GM21619 (cell line): ENCODE results near the gene NLGN1.

Source experiments
- ATAC-seq: cut with Tn5 transposase; IDR thresholded peaks from one replicate; pipeline ENCODE4 v1.9.1; 2021; ENCODE audit not compliant: unreplicated experiment

Gene NLGN1

DNA sequence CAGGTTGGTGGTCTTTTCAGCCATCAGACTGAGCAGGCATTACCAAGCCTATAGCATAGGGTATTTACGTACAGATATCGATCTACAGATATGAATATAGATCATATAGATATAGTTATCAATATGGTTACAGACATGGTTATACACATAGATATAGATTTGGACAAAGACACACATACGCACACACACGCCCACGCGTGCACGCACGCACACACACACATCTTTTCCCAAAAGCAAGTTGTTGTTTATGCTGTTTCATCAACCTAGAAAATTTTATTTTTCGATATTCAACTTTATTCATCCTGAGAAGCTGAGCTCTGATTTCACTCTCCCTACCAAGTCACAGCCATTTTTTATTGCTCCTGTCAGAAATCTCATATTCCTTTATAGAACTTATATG, 309.1 kb downstream of the NLGN1 start:
- no peak for ATAC-seq

DNA sequence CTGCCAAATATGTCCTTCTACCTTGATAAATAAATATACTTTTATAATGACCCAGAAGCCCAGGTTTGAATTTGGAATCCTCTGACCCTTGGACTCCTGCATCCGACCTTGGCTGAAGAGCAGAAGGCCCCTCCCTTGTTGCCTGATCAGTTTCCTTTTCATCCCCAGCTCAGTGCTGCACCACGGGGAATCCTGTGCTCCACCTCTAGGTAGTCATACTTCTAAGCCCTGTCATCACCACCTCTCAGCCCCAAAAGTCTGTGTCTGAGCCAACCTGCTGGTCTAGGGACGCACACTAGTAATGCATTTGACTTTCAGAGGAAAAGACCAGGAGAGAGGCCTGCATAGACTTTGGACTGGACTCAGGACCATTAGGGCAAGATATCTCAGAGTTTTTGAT, 310.6 kb downstream of the NLGN1 start:
- ATAC-seq: no peak

DNA sequence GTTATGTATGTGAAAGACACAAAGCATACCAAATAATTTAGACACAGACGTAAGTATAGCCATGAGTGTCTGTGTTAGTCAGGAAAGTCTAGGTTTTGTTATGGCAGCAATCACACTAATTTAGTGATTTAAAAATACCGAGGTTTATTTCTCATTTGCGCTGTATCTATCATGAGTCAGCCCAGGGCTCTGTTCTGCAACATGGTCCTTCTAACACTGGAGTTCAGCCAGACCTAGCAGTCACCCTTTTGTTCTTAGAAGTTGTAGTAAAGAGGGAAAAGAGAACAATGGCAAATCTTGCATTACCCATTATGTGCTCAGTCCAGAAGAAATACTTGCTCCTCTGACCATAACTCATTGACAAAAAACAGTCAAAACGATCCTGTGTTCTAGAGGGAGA, 311.5 kb downstream of the NLGN1 start:
- no peak for ATAC-seq

DNA sequence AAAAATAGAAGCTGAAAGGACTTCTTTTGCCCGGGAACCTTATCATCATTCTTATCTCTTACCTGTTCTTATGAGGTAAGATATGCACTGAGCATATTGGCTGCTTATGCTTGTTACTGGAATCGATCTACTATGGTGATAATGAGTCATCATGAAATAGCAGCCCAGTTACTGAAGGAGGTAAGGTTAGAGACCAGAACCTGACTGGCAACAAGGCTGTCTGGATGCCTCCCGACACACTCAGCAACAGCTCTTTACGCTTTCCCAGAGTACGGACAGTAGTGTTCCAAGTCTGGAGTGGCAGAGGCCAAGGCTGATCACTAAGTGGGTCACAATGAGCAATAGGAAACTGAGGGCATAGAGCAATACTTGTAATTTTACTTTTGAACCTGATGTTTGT, 314.1 kb downstream of the NLGN1 start:
- no peak for ATAC-seq

DNA sequence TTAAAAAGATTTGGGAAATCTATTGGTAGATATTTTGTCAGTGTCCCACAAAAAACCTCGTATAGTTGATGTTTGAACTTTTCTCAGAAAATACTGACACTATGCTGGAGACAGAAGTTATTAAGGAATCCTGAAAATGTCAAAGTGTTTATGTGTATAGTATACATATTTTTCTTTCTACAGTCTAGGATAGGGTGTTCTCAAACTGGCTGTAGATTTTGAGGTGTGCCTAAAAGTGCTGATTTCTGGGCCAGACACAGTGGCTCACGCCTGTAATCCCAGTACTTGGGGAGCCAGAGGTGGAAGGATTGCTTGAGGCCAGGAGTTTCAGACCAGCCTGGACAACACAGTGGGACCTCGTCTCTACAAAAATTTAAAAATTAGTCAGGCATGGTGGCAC, 322.0 kb downstream of the NLGN1 start:
- ATAC-seq: no peak

DNA sequence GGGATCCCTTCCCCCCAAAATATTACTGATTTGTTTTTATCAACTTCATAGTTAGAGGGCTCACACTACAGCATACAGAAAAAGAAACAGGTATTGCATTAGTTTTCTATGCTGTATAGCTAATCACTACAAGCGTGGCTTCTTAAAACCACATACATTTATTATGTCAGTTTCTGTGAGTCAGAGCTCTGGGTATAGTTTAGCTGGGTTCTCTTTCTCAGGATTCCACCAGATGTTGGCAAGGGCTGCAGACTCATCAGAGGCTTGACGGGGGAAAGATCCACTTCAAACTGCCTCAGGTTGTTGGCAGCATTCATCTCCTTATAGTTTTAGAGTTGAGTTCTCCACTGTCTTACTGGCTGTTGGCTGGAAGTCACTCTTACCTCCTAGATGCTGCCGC, 328.0 kb downstream of the NLGN1 start:
- ATAC-seq: no peak

DNA sequence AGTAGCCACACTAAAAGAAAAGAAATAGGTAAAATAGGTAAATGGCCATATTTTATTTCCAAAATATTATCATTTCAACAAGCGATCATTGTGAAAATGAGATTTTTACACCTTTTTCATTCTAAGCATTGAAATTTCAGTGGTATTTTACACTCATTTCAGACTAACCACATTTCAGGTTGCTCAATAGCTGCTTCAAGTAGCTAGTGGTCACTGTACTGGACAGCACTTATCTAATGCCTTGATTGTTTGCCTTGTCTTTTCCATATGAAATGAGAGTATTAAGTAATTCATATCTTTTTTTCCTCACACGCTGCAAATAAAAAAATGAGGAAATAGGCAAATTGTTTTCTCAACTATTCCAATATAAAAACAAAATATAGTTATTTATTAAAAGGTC, 332.8 kb downstream of the NLGN1 start:
- ATAC-seq: no peak

DNA sequence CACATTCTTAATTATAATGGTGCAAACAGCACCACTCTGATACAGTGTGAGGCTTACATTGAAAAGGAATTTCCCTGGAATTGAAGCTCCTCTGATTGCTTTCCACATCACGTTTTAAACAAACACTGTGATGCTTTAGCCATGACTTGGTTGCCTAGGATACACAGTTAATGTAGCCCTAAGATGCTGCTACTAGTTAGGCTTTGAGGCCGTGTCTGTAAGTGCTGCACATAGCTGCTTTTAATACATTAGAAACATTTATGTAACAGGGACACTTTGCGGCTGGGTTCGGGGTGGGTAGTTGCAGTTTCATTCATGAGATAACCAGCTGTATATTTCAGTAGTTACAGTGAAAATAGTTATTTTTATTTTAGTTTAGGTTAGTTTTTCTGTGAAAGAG, 334.7 kb downstream of the NLGN1 start:
- no peak for ATAC-seq

DNA sequence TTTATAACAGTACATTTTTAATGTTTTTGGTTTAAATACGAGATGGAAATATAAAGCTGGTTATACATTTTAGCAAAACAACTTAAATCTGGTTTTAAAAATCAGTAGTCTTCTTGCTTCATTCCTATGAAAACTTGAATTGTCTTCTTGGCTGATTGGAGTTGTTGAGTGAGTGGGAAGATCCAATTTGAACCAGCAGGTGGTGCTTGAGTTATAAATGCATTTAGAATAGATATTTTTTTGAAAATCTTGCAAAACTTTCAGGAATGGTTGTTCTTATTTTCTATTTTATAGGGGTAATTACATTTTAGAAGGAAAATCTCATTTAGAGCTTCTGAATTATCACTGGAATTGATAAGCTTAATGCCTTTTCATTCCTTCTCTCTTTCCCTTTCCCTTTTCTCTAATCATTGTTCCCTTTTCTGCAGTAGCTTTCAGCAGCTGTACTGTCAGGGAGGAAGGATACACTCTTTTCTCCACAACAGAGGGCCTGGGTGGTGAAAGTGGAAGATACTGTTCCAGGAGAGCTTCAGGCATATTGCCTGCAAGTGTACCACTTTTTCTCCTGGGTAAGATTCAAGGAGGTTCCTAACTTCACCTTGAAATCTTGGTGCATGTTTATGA, 335.6 kb downstream of the NLGN1 start:
- ATAC-seq: no peak

DNA sequence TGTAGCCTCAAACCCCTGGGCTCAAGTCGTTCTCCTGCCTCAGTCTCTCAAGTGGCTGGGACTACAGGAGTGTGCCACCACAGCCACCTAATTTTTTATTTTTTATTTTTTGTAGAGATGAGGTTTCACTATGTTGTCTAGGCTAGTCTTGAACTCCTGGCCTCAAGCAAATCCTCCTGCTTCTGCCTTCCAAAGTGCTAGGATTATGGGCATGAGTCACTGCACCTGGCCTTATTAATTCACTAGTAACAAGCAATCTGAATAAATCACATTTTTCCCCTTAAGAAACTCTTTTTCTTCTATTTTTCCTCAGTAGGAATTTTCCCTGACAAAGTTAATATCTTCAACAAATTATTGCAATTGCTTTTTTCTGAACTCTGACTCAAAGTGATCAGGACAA, 336.9 kb downstream of the NLGN1 start:
- no peak for ATAC-seq

DNA sequence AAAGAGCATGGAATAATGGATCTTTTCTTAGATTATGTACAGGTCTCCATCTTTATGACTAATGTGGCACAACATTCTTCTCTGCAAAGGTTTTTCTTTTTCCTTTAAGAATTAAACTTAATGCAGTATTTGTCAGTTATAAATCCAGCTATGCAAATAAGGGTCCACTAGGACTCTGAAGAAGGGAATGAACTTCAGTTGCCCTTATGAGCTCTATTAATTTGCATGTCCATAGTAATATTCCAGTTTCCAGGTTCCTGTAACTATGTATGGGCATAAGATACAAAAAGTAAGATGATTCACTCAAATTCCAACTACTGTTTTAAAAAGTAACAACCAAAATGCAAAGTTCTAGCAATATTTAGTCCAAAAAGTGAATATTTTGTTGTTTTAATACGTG, 337.4 kb downstream of the NLGN1 start:
- no peak for ATAC-seq

DNA sequence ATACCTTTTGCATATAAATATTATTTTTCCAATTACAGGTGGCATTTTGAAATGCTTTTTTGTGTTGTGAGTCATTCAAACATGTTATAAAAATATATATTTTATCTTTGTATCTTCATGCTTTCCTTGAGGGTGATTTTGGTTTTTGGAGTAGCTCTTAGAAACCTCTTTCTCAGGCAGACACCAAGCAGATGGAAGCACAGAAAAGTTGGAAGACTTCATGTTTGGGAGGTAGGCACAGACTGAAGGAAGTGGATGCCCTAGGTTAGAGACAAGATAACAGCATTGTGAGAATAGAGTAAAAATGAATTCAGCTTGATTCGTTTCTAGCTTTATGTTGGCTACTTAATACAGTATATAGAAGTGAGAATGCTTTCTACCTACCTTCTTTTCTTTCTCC, 338.3 kb downstream of the NLGN1 start:
- ATAC-seq: no peak

DNA sequence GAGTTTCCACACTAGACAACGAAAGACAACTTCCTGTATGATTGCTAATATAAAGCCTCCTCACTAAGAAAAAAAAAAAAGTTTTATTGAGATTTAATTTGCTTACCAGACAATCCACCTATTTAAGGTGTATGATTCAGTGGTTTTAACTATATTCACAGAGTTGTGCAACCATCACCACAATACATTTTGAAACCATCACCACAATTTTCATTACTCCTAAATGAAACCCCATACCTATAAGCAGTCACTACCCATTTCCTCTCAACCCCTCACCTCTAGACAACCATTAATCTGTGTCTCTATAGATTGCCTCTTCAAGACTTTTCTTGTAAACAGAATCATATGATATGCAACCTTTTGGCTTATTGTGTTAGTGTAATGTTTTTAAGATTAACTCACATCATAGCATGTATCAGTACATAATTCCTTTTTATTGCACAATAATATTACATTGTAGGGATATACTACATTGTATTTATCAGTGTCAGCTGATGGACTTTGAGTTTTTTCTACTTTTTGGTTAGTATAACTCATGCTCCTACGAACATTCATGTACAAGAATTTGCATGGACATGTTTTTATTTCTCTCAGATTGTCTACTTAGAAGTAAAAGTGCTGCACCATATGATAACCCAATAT, 339.7 kb downstream of the NLGN1 start:
- ATAC-seq: no peak

DNA sequence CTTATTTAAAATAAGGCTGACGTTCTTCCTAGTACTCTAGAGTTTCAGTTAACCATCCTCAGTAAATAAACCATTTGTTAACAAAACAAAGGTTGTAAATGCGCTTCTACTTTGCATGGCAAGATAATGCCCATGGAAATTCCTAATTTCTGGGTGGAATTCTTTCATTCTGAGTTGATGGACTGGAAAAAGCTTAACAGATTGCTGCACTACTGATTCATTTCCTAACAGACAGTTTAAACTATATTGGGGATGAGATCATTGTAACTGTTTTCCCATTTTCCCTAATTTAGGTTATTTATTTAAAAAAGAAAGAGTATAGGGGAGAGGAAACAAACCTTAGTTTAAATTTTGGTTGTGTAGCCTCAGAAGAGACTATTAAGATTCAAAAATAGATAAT, 342.2 kb downstream of the NLGN1 start:
- no peak for ATAC-seq

DNA sequence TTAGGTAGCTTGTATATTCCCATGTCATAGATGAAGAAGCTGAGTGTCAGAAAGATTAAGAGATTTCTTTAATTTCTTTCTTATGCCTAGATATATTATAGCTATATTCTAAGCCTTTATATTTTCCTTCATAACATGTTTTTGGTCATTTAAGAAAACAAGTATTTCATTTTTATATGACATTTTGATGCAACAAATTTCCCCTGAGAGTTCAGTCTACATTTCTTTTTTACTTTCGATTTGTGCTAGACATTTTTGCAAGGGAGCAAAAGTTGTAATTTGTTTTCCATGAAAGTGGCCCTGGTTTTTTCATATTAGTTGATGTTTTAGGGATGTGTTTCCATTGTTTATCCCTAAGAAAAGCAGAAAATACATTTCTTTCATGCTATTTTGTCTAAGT, 344.9 kb downstream of the NLGN1 start:
- no peak for ATAC-seq

DNA sequence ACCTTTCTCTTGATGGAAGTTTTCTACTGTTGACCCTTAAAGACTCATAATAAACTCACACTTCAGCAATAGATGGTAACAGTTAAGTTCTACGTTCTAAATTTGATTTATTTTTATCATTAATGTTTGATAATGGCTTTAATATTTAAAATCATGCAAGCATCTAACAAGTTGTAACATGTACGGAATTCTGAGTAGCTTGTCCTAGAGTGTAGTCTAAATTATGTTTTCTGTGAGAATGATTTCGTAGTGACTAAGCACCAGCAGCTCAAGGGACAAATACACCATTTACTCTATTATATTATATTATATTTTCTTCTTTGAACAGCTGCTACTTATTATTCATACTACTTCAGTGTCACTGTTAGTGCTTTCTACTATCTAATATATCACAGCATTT, 345.6 kb downstream of the NLGN1 start:
- no peak for ATAC-seq

DNA sequence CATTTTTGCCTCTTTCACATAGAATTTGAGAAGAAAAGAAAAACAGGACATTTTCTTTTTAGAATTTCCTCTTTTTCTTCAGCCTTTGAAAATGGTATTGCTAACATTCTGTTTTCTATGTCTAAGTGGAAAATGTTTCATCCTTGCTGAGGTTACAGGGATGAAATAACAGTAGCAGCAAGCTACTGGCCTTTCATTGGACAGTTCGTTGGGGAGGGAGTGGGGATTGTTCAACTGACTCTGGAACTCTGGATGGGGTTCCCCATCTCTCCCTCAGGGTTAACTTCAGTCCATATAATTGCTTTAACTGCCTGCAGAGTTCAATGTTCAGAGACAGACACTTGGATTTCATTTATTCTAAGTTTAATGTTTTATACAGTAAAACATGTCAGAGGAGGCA, 346.0 kb downstream of the NLGN1 start:
- no peak for ATAC-seq

DNA sequence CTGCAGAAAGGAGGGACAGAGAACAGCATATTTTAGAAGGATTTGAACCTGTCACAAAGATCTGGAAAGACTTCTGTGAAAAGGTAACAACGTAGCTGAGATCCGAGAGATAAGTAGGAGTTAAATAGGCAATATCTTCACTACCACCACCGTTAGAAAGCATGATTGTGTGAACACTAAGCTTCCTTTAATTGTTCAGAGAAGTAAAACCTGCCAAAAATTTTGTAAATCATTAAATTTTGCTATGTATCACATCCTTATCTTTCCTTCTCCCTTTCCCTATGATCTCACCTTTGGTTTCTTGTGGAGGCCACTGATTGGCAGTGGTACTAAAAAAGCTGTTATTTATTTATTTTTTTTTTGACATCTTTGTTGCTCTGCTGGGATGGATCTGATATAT, 346.9 kb downstream of the NLGN1 start:
- no peak for ATAC-seq

DNA sequence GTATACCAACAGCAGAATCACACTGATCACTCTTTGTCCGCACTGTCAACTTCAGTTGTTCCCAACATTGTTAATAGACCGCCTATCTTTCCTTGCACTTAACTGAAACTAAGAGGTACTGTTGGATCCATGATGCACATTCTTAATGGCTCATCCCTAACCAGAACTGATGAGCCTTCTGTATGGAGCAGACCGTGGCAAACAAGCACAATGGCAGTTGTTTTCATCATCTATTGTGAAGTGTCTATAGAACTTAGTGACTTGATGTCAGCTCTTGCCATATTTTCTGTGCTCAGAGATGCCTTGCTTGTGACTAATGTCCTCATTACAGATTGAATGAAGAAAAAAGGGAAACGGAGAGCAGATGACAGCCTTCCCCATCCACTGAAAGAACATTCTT, 347.4 kb downstream of the NLGN1 start:
- no peak for ATAC-seq

DNA sequence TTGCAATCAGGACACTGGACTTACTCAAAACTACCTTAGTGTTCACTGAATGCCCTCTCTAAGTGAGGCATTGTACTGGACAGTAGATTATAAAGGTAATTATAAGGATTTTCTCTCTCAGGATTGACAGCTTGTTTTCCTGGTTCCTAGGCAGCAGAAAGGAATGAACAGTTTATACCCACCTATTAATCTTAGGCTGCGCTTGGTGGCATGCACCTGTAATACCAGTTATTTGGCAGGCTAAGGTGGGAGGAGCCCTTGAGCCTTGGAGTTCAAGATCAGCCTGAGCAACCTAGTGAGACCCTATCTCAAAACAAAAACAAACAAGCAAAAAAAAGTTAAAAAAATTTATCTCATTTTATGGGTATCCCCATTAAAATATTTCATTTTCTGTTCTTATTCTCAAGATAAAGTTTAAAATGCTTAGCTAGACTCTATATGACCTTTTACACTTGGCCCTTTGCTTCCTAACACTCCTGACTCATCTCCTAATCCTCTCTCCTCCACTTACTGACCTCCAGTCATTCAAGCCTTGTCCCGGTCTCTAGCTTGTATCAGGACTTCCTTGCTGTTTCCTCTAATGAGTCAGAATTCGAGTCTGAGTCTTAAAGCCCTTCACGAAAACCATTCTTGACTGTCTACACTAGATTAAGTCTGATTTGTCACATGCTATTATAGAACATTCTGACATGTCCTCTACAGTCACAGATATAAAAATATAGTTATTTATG, 348.6 kb downstream of the NLGN1 start:
- no peak for ATAC-seq

DNA sequence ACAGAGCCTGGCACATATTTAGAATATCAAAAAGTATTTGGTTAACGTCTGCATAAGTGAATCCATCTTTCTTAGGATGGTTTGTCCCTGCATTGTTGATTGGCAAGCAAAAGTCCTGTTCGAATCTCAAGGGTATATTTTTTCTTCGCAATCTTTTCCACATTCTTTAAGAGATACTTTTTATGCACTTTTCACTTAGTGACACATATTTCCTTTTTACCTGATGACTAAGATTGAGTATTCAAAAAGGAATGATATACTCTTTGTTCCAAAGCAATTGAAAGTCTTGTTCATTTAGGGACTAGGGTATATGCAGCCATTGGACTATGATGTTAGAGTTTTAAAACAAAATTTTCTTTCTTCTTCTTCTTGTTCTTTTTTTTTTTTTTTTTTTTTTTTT, 349.9 kb downstream of the NLGN1 start:
- ATAC-seq: no peak

DNA sequence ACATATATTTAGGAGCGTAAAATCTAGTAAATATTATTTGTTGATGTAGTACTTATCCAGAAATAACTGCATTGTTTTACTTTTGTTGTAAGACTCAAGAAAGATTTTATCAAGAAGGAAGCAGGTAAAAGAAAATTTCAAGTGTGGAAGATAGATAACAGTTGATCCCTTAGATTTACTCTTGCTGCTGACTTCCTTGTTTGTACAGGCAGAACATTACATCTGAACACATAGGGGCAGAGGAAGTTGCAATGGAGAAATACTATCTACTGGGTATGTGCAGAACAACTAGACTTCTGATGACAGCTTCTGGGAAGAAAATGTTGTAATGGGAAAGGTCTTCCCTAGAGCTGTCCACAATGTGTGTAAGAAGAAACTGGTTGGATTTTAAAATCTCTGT, 350.6 kb downstream of the NLGN1 start:
- no peak for ATAC-seq

DNA sequence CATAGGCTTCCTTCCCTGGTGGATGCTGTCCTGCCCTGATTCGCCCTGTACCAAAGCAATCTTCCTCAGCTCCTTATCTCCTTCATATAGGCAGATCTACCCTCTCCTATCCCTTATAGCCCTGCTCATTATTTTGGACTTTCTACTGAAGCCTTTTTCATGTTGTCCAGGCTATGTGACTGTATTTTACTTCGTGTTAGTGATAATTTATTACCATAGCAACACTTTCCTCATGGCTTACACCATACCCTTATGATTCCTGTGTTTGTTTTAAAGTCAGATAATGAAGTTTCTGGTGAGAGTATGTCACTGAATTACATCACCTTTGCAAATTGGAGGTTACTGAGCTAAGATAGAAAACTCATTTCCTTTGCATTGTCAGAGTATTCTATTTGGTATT, 352.6 kb downstream of the NLGN1 start:
- ATAC-seq: no peak
